Hematopoietic multipotent progenitor cell treated with erythropoietin and hydrocortisone succinate and interleukin-3 and kit ligand, for 17 days (in vitro differentiated cells): ENCODE results near the gene TPM1.

Experiments
- DNase-seq: peaks from one replicate; pipeline ENCODE4 v3.0.0-alpha.2; 2015; ENCODE audit warnings: low spot score

The TPM1 gene

GRCh38 chr15:63016234-63016633, 26.3 kb upstream of the TPM1 start:
- DNase-seq, result no peak

- DNase-seq, result no peak
Observed at GRCh38 chr15:63018639-63019038, 23.9 kb upstream of the TPM1 start.

- no peak for DNase-seq
Observed at GRCh38 chr15:63019511-63020109, 22.9 kb upstream of the TPM1 start.

GRCh38 chr15:63020128-63020527, 22.4 kb upstream of the TPM1 start:
- DNase-seq, result no peak

GRCh38 chr15:63020759-63021430, 21.7 kb upstream of the TPM1 start:
- no peak for DNase-seq

- DNase-seq, result no peak
Observed at GRCh38 chr15:63022181-63022580, 20.4 kb upstream of the TPM1 start.

- DNase-seq, result no peak
Observed at GRCh38 chr15:63022663-63023062, 19.9 kb upstream of the TPM1 start.

GRCh38 chr15:63023351-63023945, 19.1 kb upstream of the TPM1 start:
- no peak for DNase-seq

GRCh38 chr15:63025460-63025859, 17.1 kb upstream of the TPM1 start:
- no peak for DNase-seq

- no peak for DNase-seq
Observed at GRCh38 chr15:63027646-63028045, 14.9 kb upstream of the TPM1 start.

- no peak for DNase-seq
Observed at GRCh38 chr15:63028442-63029110, 14.0 kb upstream of the TPM1 start.

GRCh38 chr15:63029676-63030075, 12.9 kb upstream of the TPM1 start:
- DNase-seq, result no peak

- DNase-seq, result no peak
Observed at GRCh38 chr15:63030101-63030551, 12.4 kb upstream of the TPM1 start.

GRCh38 chr15:63034578-63034977, 8.0 kb upstream of the TPM1 start:
- no peak for DNase-seq

- no peak for DNase-seq
Observed at GRCh38 chr15:63035253-63035652, 7.3 kb upstream of the TPM1 start.

GRCh38 chr15:63035977-63036376, 6.6 kb upstream of the TPM1 start:
- no peak for DNase-seq

- no peak for DNase-seq
Observed at GRCh38 chr15:63037976-63038720, 4.4 kb upstream of the TPM1 start.

- no peak for DNase-seq
Observed at GRCh38 chr15:63038926-63039673, 3.4 kb upstream of the TPM1 start.

GRCh38 chr15:63039811-63040210, 2.7 kb upstream of the TPM1 start:
- no peak for DNase-seq

GRCh38 chr15:63040509-63040908, 2.0 kb upstream of the TPM1 start:
- no peak for DNase-seq

- DNase-seq, result no peak
Observed at GRCh38 chr15:63040954-63041353, 1.6 kb upstream of the TPM1 start.
